ENCODE results near the gene PRDM15. TPM values are rescaled to one million over a fixed set of nuclear protein-coding genes. Genes with fewer than 3 reads are reported as not detected.

PRDM15 gene
- total and polyA plus RNA-seq, 8 donors: 0.92 to 44.6 (median 3.4) TPM

GRCh38 chr21:41836166-41837015, 42.8 kb downstream of the PRDM15 start:
- DNase-seq: no peak
- Histone ChIP-seq H3K4me3 (no peak overlapping the region), H3K4me1 (no peaks in the 10 kb centered on the region), H3K36me3 (peaks cover 16 to 88% (median 73%) of the 10 kb centered on the region in 4 donors), H3K27me3 (no peaks in the 10 kb centered on the region), H3K27ac (no peak overlapping the region), H3K9me3 (peaks cover 0 to 10% (median 4%) of the 10 kb centered on the region in 4 donors)
- WGBS, 5 donors: 93 to 96% (median 94%) methylated on average over 30 to 32 of the region's 32 CpGs
- intact Hi-C loops (cut with DNase I; ENCODE audit: low total_unique reads): no loop called here
- TF ChIP-seq POLR2AphosphoS5 (IDR thresholded peaks at IDR 0.05): no peak
- TF ChIP-seq POLR2A (IDR thresholded peaks at IDR 0.05): no peak

- Histone ChIP-seq H3K36me3 (peaks cover 16 to 84% (median 74%) of the 10 kb centered on the region in 4 donors), H3K27ac (no peak overlapping the region), H3K4me3 (no peak overlapping the region), H3K9me3 (peaks cover 0 to 3% (median 1%) of the 10 kb centered on the region in 4 donors), H3K4me1 (no peaks in the 10 kb centered on the region), H3K27me3 (no peaks in the 10 kb centered on the region)
- WGBS, 5 donors: 63 to 82% (median 76%) methylated on average over 9 to 10 of the region's 10 CpGs
- intact Hi-C loops (cut with DNase I; ENCODE audit: low total_unique reads): no loop called here
- TF ChIP-seq POLR2A (IDR thresholded peaks at IDR 0.05): no peak
- TF ChIP-seq EP300 (IDR thresholded peaks at IDR 0.05): no peak
- TF ChIP-seq POLR2AphosphoS5 (IDR thresholded peaks at IDR 0.05): no peak
- no peak for TF ChIP-seq CTCF (IDR thresholded peaks at IDR 0.05)
- DNase-seq: no peak
Observed at GRCh38 chr21:41835711-41836154, 43.4 kb downstream of the PRDM15 start.

- no peaks in the 10 kb centered on the region for H3K4me1 ChIP-seq
- no peaks in the 10 kb centered on the region for H3K27me3 ChIP-seq
- H3K36me3 ChIP-seq: peaks cover 16 to 81% (median 72%) of the 10 kb centered on the region in 4 donors
- no peaks in the 10 kb centered on the region for H3K9me3 ChIP-seq
- intact Hi-C loops (cut with DNase I; ENCODE audit: low total_unique reads): no loop called here
- 91 to 95% (median 91%) methylated on average over 39 to 42 of the region's 42 CpGs for WGBS, 5 donors
- no peak overlapping the region for H3K27ac ChIP-seq
- no peak overlapping the region for H3K4me3 ChIP-seq
- no peak for DNase-seq
- TF ChIP-seq EP300 (IDR thresholded peaks at IDR 0.05): no peak
- TF ChIP-seq POLR2AphosphoS5 (IDR thresholded peaks at IDR 0.05): no peak
- no peak for TF ChIP-seq CTCF (IDR thresholded peaks at IDR 0.05)
- TF ChIP-seq POLR2A (IDR thresholded peaks at IDR 0.05): no peak
Observed at GRCh38 chr21:41834926-41835663, 44.0 kb downstream of the PRDM15 start.

- 86 to 91% (median 88%) methylated on average over 23 to 25 of the region's 25 CpGs for WGBS, 5 donors
- H3K36me3 ChIP-seq: peaks cover 16 to 79% (median 69%) of the 10 kb centered on the region in 4 donors
- DNase-seq: no peak
Observed at GRCh38 chr21:41834252-41834925, 44.8 kb downstream of the PRDM15 start.

More at GRCh38 chr21:41834252-41834925, 44.8 kb downstream of the PRDM15 start:
- intact Hi-C loops (cut with DNase I; ENCODE audit: low total_unique reads): no loop called here
- Histone ChIP-seq H3K27ac (no peak overlapping the region), H3K9me3 (no peaks in the 10 kb centered on the region), H3K4me1 (no peaks in the 10 kb centered on the region), H3K27me3 (no peaks in the 10 kb centered on the region), H3K4me3 (no peak overlapping the region)
- TF ChIP-seq CTCF (IDR thresholded peaks at IDR 0.05) (no peak), POLR2AphosphoS5 (IDR thresholded peaks at IDR 0.05) (no peak), EP300 (IDR thresholded peaks at IDR 0.05) (no peak), POLR2A (IDR thresholded peaks at IDR 0.05) (no peak)

All from stomach (tissue), 9 donors.